ENCODE measurements around the gene RAB39A. TPM values are rescaled to one million over a fixed set of nuclear protein-coding genes. Genes with fewer than 3 reads are reported as not detected.
"Not testable (repeated sequence)": the region's sequence is repeated elsewhere in the genome, so short reads cannot be mapped to it uniquely, and the experiment has no call there.

Gene RAB39A
- total RNA-seq, 1 donor from 2014 or later = 1.3 TPM

- DNase-seq (ENCODE audit: low read depth) = no peak
Measured at GRCh38 chr11:107916671-107917241, 11.5 kb upstream of the RAB39A start.

GRCh38 chr11:107921997-107922396 lies 6.3 kb upstream of the RAB39A start:
- no peak for TF ChIP-seq CTCF (conservative IDR thresholded peaks at IDR 0.05; ENCODE audit: low read depth, low read length)
- no peak overlapping the region for H3K4me3 ChIP-seq (ENCODE audit: low read depth, low read length)
- DNase-seq (ENCODE audit: low read depth) = no peak

More at GRCh38 chr11:107916671-107917241, 11.5 kb upstream of the RAB39A start:
- no peak overlapping the region for H3K4me3 ChIP-seq (ENCODE audit: low read depth, low read length)
- peak; percentile 72 for TF ChIP-seq CTCF (conservative IDR thresholded peaks at IDR 0.05; ENCODE audit: low read depth, low read length)

DNA sequence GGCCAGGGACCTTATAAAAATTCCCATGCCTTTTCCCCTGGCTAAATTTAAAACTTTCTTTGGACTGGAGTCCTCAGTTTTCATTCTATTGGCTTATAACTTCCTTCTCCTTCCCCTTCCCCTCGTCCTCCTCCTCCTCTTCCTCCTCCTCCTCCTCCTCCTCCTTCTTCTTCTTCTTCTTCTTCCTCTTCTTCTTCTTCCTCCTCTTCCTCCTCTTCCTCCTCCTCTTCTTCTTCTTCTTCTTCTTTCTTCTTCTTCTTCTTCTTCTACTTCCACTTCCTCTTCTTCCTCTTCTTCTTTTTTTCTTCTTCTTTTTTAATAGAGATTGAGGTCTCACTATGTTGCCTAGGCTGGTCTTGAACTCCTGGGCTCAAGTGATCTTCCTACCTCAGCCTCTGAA lies 4.7 kb upstream of the RAB39A start:
- DNase-seq (ENCODE audit: low read depth); H3K4me3 ChIP-seq (ENCODE audit: low read depth, low read length): not testable (repeated sequence)

- TF ChIP-seq CTCF (conservative IDR thresholded peaks at IDR 0.05; ENCODE audit: low read depth, low read length) = no peak
- H3K4me3 ChIP-seq (ENCODE audit: low read depth, low read length) = no peak overlapping the region
Measured at GRCh38 chr11:107924306-107924705, 3.9 kb upstream of the RAB39A start.

DNA sequence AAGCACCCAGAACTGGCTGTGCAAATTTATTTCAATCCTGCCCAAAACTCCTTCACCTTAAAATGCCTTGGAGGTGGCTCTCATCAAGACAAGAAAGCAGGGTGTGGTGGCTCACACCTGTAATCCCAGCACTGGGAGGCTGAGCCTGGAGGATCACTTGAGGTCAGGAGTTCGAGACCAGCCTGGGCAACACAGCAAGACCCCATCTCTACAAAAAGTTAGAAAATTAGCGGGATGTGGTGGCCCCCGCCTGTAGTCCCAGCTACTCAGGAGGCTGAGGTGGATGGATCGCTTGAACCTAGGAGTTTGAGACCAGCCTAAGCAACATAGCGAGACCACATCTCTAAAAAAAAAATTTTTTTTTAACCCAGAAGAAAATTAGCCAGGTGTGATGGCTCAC lies 689 bp upstream of the RAB39A start:
- peak overlapping the region; percentile 52 for H3K4me3 ChIP-seq (ENCODE audit: low read depth, low read length)
- DNase-seq (ENCODE audit: low read depth) = no peak
- TF ChIP-seq CTCF (conservative IDR thresholded peaks at IDR 0.05; ENCODE audit: low read depth, low read length) = no peak

More at GRCh38 chr11:107924306-107924705, 3.9 kb upstream of the RAB39A start:
- DNase-seq (ENCODE audit: low read depth) = no peak

DNA sequence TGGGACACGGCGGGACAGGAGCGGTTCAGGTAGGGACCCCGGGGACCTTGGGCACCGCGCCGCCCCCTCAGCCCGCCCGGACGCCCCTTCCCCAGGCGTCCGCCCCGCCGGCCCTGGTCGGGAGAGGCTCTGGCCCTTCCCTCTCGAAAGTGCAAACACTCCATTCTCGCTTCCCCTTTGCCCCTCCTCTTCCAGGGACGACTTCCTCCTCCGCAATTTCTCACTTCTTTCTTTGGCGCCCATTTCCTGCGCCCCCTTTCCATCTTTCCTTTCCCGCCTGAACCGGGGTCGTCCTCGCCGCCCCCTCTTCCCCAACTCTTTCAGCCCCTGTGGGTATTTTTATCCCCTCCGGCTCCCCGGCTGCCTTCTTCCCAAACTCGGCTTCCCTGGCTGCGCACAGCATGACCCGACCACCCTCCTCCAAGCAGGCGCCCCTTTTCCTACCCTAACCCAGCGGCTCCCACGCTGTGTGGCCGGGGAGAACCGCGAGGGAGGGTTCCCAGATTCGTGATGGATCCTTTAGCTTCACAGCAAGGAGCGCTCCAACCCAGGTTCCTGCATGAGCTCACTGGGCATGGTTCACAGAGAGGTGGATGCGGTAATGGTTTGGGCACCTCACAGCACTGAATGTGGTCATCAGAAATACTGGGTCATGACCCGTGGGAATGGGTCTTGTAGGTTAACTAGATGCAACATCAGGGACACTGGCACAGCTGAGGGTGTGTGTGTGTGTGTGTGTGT lies 689 bp downstream of the RAB39A start:
- peak overlapping the region; percentile 59 for H3K4me3 ChIP-seq (ENCODE audit: low read depth, low read length)
- no peak for TF ChIP-seq CTCF (conservative IDR thresholded peaks at IDR 0.05; ENCODE audit: low read depth, low read length)
- DNase-seq (ENCODE audit: low read depth) = no peak

DNA sequence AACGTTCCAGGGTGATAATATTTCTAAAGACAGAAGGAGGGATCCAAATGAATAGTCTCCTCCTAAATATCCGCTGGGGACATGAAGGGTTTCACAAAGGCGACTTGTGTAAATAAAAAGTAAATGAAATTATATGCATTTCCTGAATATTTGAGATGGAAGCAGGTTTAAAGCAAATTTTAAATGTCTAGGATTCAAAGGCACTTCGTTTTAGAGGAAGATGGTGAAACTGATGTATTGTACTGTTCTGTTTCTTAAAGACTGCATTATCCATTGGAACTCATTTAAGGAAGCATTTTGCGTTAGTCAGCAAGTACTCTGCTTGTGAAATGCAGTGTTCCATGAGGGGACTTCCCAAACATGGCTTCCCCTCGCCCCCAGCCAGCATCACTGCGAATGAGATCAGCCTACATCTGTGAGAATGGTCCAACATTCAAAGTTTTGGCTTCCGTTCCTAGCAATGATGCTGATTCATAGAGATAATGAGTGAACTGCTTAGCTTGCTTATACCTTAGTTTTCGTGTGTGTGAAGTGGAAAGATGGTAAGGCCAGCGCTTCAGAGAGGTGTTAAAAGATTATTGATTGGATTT lies 1.5 kb downstream of the RAB39A start:
- H3K4me3 ChIP-seq (ENCODE audit: low read depth, low read length) = no peak overlapping the region
- no peak for DNase-seq (ENCODE audit: low read depth)
- TF ChIP-seq CTCF (conservative IDR thresholded peaks at IDR 0.05; ENCODE audit: low read depth, low read length) = no peak

Measured in epithelial cell of proximal tubule (primary cell).